ENCODE measurements around the gene TMOD1.

TMOD1 gene

DNA sequence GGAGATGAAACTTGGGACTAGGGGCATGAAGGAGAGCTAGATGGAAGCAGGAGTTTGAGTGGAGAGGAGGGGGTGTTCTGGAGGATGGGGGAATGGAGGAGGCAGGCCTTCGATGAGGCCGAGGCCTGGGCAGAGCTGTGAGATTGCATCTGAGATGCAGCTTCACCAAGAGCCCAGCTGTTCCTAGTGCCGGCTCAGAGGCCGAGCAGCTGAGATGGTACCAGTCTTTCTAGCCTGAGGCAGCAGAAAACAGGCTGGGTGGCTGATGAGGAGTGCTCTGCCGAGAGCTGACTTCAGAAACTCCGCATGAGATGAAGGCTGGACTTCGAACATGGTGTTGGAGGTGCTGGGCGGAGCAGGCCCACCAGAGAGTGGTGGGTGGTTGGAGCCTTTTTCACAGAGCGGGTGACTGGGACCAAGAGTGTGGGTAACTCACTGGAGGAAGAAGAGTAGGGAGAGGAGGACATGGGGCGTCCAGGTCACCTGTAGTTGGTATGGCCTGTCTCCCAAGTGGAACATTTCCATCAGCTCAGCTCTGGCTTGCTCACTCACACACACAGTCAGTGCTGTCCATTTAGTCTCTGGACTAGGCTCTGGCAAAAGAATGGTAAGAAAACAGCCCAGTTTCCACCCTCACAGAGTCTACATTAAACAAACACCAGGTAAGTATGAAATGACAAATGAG is 54.7 kb downstream of the TMOD1 start:
- Histone ChIP-seq H3K36me3 (ENCODE audit: insufficient read depth, low read length) (no peaks in the 10 kb centered on the region), H3K4me1 (ENCODE audit: insufficient read depth, low read length) (no peaks in the 10 kb centered on the region), H3K9ac (ENCODE audit: low read depth, low read length) (no peak overlapping the region), H3K9me3 (ENCODE audit: control insufficient read depth, insufficient read depth, low read length) (no peaks in the 10 kb centered on the region)

- Histone ChIP-seq H3K4me1 (ENCODE audit: insufficient read depth, low read length) (no peaks in the 10 kb centered on the region), H3K36me3 (ENCODE audit: insufficient read depth, low read length) (no peaks in the 10 kb centered on the region), H3K9me3 (ENCODE audit: control insufficient read depth, insufficient read depth, low read length) (no peaks in the 10 kb centered on the region), H3K9ac (ENCODE audit: low read depth, low read length) (no peak overlapping the region)
These were observed 55.5 kb downstream of the TMOD1 start for GRCh38 chr9:97556721-97557605.

GRCh38 chr9:97557606-97558095 is 56.2 kb downstream of the TMOD1 start:
- Histone ChIP-seq H3K9ac (ENCODE audit: low read depth, low read length) (no peak overlapping the region), H3K36me3 (ENCODE audit: insufficient read depth, low read length) (no peaks in the 10 kb centered on the region), H3K4me1 (ENCODE audit: insufficient read depth, low read length) (no peaks in the 10 kb centered on the region), H3K9me3 (ENCODE audit: control insufficient read depth, insufficient read depth, low read length) (no peaks in the 10 kb centered on the region)

- no peaks in the 10 kb centered on the region for H3K4me1 ChIP-seq (ENCODE audit: insufficient read depth, low read length)
- H3K9ac ChIP-seq (ENCODE audit: low read depth, low read length) = no peak overlapping the region
- no peaks in the 10 kb centered on the region for H3K9me3 ChIP-seq (ENCODE audit: control insufficient read depth, insufficient read depth, low read length)
- no peaks in the 10 kb centered on the region for H3K36me3 ChIP-seq (ENCODE audit: insufficient read depth, low read length)
These were observed 57.2 kb downstream of the TMOD1 start for GRCh38 chr9:97558701-97559101.

GRCh38 chr9:97559111-97559514 is 57.6 kb downstream of the TMOD1 start:
- Histone ChIP-seq H3K36me3 (ENCODE audit: insufficient read depth, low read length) (no peaks in the 10 kb centered on the region), H3K9ac (ENCODE audit: low read depth, low read length) (no peak overlapping the region), H3K4me1 (ENCODE audit: insufficient read depth, low read length) (no peaks in the 10 kb centered on the region), H3K9me3 (ENCODE audit: control insufficient read depth, insufficient read depth, low read length) (no peaks in the 10 kb centered on the region)

DNA sequence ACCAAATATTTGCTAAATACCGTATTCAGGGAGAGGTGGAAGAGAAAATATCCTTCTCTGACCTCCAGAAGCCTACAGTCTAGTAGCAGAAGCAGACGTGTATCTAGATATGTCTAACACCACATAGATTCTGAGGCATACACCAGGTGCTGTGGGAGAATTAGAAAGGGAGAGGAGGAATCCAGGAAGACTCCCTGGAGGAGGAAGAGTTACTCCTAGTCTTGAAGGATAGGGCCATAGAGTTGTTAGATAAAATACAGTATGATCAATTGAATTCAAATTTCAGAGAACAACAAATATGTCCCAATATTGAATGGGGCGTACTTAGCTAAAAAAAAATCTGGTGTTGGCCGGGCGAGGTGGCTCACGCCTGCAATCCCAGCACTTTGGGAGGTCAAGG is 58.7 kb downstream of the TMOD1 start:
- no peaks in the 10 kb centered on the region for H3K36me3 ChIP-seq (ENCODE audit: insufficient read depth, low read length)
- H3K9me3 ChIP-seq (ENCODE audit: control insufficient read depth, insufficient read depth, low read length) = no peaks in the 10 kb centered on the region
- no peak overlapping the region for H3K9ac ChIP-seq (ENCODE audit: low read depth, low read length)
- H3K4me1 ChIP-seq (ENCODE audit: insufficient read depth, low read length) = no peaks in the 10 kb centered on the region

- H3K36me3 ChIP-seq (ENCODE audit: insufficient read depth, low read length) = no peaks in the 10 kb centered on the region
- H3K9ac ChIP-seq (ENCODE audit: low read depth, low read length) = no peak overlapping the region
- no peaks in the 10 kb centered on the region for H3K9me3 ChIP-seq (ENCODE audit: control insufficient read depth, insufficient read depth, low read length)
- no peaks in the 10 kb centered on the region for H3K4me1 ChIP-seq (ENCODE audit: insufficient read depth, low read length)
These were observed 59.4 kb downstream of the TMOD1 start for GRCh38 chr9:97560851-97561250.

DNA sequence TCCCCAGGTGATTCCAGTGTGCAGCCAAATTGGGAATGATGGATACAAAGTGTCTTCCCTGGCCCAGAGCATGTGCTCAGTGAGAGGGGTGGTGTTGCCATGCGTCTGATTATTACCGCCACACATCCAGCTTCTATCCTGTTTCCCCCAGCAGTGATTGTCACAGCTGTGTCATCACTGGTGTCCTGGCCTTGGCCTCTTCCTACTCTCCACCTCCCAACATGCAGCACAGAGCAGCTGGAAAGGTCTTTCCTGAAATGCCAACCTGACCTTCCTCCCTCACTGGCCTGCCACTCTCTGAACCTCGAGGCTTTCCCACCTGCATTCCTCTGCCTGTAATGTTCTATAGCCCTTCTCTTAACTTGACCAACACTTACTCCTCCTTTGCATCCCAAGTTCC is 60.0 kb downstream of the TMOD1 start:
- Histone ChIP-seq H3K9ac (ENCODE audit: low read depth, low read length) (no peak overlapping the region), H3K9me3 (ENCODE audit: control insufficient read depth, insufficient read depth, low read length) (no peaks in the 10 kb centered on the region), H3K36me3 (ENCODE audit: insufficient read depth, low read length) (no peaks in the 10 kb centered on the region), H3K4me1 (ENCODE audit: insufficient read depth, low read length) (no peaks in the 10 kb centered on the region)

GRCh38 chr9:97562542-97562941 is 61.1 kb downstream of the TMOD1 start:
- Histone ChIP-seq H3K9ac (ENCODE audit: low read depth, low read length) (no peak overlapping the region), H3K4me1 (ENCODE audit: insufficient read depth, low read length) (no peaks in the 10 kb centered on the region)

GRCh38 chr9:97563458-97564135 is 62.1 kb downstream of the TMOD1 start:
- no peaks in the 10 kb centered on the region for H3K9me3 ChIP-seq (ENCODE audit: control insufficient read depth, insufficient read depth, low read length)
- H3K36me3 ChIP-seq (ENCODE audit: insufficient read depth, low read length) = no peaks in the 10 kb centered on the region
- no peaks in the 10 kb centered on the region for H3K4me1 ChIP-seq (ENCODE audit: insufficient read depth, low read length)
- H3K9ac ChIP-seq (ENCODE audit: low read depth, low read length) = no peak overlapping the region

More at GRCh38 chr9:97562542-97562941, 61.1 kb downstream of the TMOD1 start:
- no peaks in the 10 kb centered on the region for H3K9me3 ChIP-seq (ENCODE audit: control insufficient read depth, insufficient read depth, low read length)
- H3K36me3 ChIP-seq (ENCODE audit: insufficient read depth, low read length) = no peaks in the 10 kb centered on the region

DNA sequence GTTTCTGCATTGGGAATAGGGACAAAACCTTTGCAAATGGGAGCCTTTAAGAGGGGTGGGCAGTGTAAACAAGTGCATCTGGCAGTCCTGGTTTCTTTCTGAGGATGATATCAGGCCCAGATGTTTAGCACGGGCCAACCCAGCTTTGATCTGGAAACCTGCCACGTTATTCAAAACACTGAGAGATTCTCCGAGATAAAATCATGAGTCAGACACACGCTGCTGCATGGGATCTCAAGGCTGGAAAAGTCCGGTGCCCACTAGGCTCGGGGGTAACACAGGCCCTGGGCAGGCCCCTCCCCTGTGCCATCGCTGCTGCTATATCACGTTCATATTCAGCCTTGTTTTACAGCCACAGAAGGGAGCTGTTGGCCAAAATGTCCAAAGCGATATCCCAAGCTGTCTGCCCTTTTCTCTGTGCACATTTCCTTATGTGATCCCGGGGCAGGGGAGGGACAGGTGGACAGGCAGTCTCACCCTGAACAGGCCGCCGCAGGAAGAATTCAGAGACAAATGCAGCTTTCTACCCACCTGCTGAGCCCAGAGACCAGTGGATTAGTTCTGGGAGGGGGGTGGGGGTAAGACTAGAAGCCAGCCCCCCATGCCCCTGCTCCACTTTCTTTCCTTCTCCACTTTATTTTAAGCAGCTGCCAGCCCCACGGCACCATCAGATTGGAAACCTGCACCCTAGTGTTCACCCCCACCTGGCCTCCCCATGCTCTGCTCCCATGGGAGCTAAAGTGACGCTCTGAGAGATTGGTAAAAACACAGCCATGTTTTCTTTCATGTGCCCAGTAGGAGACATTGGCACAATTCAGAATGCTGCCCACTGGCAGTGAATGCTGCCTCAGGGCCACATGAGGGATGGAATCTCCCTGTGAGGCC is 63.1 kb downstream of the TMOD1 start:
- Histone ChIP-seq H3K4me1 (ENCODE audit: insufficient read depth, low read length) (no peaks in the 10 kb centered on the region), H3K36me3 (ENCODE audit: insufficient read depth, low read length) (no peaks in the 10 kb centered on the region), H3K9me3 (ENCODE audit: control insufficient read depth, insufficient read depth, low read length) (no peaks in the 10 kb centered on the region), H3K9ac (ENCODE audit: low read depth, low read length) (no peak overlapping the region)

DNA sequence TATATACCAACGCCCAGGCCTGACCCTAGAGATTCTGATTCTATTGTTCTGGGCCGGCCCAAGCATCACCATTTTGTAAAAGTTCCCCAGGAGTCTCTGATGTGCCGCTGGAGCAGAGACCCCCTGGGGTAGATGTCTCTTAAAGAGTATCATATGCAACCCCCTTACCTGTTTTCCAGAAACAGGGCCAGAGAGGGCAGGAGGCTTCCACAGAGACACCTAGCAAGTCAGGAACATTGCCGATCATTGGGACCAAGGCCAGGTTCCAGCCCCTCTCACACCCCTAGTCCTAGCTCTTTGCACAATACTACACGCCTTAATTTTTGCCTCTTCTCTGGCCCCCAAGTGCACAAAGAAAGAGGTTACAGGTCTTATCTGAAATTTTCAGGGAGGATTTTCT is 63.8 kb downstream of the TMOD1 start:
- no peak overlapping the region for H3K9ac ChIP-seq (ENCODE audit: low read depth, low read length)
- H3K9me3 ChIP-seq (ENCODE audit: control insufficient read depth, insufficient read depth, low read length) = no peaks in the 10 kb centered on the region
- H3K4me1 ChIP-seq (ENCODE audit: insufficient read depth, low read length) = no peaks in the 10 kb centered on the region
- no peaks in the 10 kb centered on the region for H3K36me3 ChIP-seq (ENCODE audit: insufficient read depth, low read length)

DNA sequence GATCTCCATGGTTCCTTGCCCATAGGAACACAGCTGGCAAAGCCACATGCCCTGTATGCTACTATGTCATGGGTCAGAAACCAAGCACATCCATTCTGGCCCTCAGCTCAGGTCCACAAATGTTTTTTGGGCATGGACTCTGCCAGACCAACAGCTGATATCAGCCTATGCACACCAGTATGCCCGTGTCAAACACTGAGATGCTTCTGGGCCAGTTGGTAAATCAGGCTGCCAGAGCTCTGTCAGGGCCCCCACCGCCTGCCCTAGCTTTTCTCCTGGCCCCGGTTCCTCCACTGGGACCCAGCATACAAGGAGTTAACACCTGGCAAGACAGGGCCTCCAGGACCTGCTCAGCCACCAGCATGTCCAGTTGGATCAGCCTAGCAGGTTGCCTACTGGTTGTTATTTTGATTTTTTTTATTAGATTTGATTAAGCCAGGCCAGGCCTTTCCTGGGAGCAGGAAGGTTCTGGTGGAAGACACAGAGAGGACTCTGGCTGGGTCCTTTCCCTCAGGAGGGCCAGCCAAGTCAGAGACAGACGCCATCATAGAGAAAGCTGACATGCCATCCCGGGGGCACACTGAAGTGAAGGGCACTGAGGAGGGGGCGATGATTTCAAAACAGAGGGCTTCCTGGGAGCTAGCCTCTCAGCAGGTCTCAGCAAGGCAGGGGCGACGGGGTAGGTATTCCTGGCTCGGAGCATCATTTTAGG is 65.9 kb downstream of the TMOD1 start:
- Histone ChIP-seq H3K4me1 (ENCODE audit: insufficient read depth, low read length) (no peaks in the 10 kb centered on the region), H3K36me3 (ENCODE audit: insufficient read depth, low read length) (no peaks in the 10 kb centered on the region), H3K9ac (ENCODE audit: low read depth, low read length) (no peak overlapping the region), H3K9me3 (ENCODE audit: control insufficient read depth, insufficient read depth, low read length) (no peaks in the 10 kb centered on the region)

Measured in ES-I3 (cell line).